Chondrocyte (in vitro differentiated cells): Measurements from ENCODE around the gene NUMBL. TPM values are rescaled to one million over a fixed set of nuclear protein-coding genes. Genes with fewer than 3 reads are reported as not detected.

Experiments used
- DNase-seq: peaks from one replicate; pipeline ENCODE4 v3.0.0; 2021; ENCODE audit warnings: mixed read lengths, low spot score
- H3K27ac Mint-ChIP-seq: one replicate; pipeline ENCODE4 v1.8.0; 2021; ENCODE audit warnings: mild to moderate bottlenecking, moderate library complexity, mixed read lengths; ENCODE audit not compliant: unreplicated experiment
- H3K27me3 Mint-ChIP-seq: 2 replicates; pipeline ENCODE4 v1.8.0; 2021; ENCODE audit warnings: low read depth, mixed read lengths
- H3K36me3 Mint-ChIP-seq: 2 replicates; pipeline ENCODE4 v1.8.0; 2021; ENCODE audit warnings: low read depth, mixed read lengths
- H3K4me1 Mint-ChIP-seq: 2 replicates; pipeline ENCODE4 v1.8.0; 2021; ENCODE audit warnings: low read depth, mild to moderate bottlenecking, mixed read lengths
- H3K4me3 Mint-ChIP-seq: one replicate; pipeline ENCODE4 v1.8.0; 2021; ENCODE audit warnings: mild to moderate bottlenecking, moderate library complexity, mixed read lengths; ENCODE audit not compliant: unreplicated experiment
- H3K9me3 Mint-ChIP-seq: 2 replicates; pipeline ENCODE4 v1.8.0; 2021; ENCODE audit warnings: low read depth, mixed read lengths
- total RNA-seq: library from RNA; stranded (reverse); gene quantifications from 3 replicates; pipeline ENCODE4 v1.2.1, GENCODE V29; 2021
- TF ChIP-seq, protein P1 (sequence below): fragments of 200-600 bp; sonication (generic); IDR thresholded peaks from 2 replicates; pipeline ENCODE4 v1.5.0; 2021; ENCODE audit warnings: antibody characterized with exemption, mild to moderate bottlenecking, moderate library complexity

Gene NUMBL
- total RNA-seq, 1 donor from 2014 or later = 121 TPM

DNA sequence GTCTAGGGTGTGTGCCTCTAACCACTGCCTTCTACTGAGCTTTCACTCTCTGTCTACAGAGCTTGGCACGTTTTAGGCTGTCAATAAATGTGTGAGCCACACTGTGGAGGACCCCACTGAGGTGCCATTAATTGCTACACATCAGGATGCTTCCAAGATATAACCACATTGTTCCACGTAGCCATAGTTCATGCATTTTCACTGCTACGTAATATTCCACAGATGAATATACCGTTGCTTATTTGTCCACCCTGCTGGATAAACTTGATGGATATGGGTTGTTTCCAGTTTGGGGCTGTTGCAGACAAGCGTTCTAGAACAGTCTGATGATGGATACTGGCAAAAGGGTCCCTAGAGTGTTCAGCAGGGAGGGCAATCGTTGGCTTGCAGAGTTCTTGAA, 11.3 kb upstream of the NUMBL start:
- H3K27ac Mint-ChIP-seq = no peak overlapping the region
- TF ChIP-seq, protein P1, sequence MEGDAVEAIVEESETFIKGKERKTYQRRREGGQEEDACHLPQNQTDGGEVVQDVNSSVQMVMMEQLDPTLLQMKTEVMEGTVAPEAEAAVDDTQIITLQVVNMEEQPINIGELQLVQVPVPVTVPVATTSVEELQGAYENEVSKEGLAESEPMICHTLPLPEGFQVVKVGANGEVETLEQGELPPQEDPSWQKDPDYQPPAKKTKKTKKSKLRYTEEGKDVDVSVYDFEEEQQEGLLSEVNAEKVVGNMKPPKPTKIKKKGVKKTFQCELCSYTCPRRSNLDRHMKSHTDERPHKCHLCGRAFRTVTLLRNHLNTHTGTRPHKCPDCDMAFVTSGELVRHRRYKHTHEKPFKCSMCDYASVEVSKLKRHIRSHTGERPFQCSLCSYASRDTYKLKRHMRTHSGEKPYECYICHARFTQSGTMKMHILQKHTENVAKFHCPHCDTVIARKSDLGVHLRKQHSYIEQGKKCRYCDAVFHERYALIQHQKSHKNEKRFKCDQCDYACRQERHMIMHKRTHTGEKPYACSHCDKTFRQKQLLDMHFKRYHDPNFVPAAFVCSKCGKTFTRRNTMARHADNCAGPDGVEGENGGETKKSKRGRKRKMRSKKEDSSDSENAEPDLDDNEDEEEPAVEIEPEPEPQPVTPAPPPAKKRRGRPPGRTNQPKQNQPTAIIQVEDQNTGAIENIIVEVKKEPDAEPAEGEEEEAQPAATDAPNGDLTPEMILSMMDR = no peak
- no peak for DNase-seq
- no peak overlapping the region for H3K4me3 Mint-ChIP-seq
- peaks cover 21% of the 10 kb centered on the region for H3K36me3 Mint-ChIP-seq
- no peaks in the 10 kb centered on the region for H3K9me3 Mint-ChIP-seq
- no peaks in the 10 kb centered on the region for H3K27me3 Mint-ChIP-seq
- H3K4me1 Mint-ChIP-seq = no peaks in the 10 kb centered on the region

DNA sequence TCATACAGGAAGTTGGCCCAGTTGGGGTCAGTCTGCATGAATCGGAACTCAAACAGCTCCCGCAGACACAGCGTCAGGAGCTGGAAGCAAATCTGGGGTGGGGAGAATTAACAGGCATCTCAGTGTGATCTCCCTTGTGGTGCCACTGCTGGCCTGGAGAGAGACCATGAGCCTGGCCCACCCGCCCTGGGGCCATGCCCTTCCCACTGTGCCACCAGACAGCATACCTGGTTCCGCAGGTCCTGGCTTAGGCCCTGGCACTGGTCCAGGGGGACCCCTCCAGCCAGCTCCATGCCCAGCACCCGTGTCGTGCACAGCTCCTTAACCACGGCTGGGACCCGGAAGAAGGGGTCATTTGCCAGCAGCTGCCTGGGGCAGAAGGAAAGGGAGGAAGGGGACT, 9.6 kb upstream of the NUMBL start:
- no peak overlapping the region for H3K4me3 Mint-ChIP-seq
- H3K27ac Mint-ChIP-seq = no peak overlapping the region
- H3K27me3 Mint-ChIP-seq = no peaks in the 10 kb centered on the region
- no peak for DNase-seq
- H3K4me1 Mint-ChIP-seq = peaks cover 3% of the 10 kb centered on the region
- TF ChIP-seq, protein P1 = no peak
- H3K36me3 Mint-ChIP-seq = peaks cover 17% of the 10 kb centered on the region
- no peaks in the 10 kb centered on the region for H3K9me3 Mint-ChIP-seq

DNA sequence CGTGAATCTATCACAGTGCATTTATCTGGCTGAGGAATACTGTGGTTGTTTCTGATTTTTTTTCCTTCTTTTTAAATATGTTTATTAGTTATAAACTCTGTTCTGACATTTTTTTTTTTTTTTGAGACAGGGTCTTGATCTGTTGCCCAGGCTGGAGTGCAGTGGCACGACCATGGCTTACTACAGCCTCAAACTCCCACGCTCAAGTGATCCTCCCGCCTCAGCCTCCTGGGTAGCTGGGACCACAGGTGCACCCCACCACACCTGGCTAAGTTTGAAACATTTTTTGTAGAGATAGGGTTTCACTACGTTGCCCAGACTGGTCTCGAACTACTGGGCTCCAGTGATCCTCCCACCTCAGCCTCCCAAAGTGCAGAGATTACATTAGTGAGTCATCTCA, 6.6 kb upstream of the NUMBL start:
- TF ChIP-seq, protein P1 = no peak
- no peaks in the 10 kb centered on the region for H3K27me3 Mint-ChIP-seq
- peaks cover 3% of the 10 kb centered on the region for H3K4me1 Mint-ChIP-seq
- H3K4me3 Mint-ChIP-seq = no peak overlapping the region
- H3K27ac Mint-ChIP-seq = no peak overlapping the region
- no peak for DNase-seq
- peaks cover 4% of the 10 kb centered on the region for H3K36me3 Mint-ChIP-seq
- H3K9me3 Mint-ChIP-seq = no peaks in the 10 kb centered on the region

DNA sequence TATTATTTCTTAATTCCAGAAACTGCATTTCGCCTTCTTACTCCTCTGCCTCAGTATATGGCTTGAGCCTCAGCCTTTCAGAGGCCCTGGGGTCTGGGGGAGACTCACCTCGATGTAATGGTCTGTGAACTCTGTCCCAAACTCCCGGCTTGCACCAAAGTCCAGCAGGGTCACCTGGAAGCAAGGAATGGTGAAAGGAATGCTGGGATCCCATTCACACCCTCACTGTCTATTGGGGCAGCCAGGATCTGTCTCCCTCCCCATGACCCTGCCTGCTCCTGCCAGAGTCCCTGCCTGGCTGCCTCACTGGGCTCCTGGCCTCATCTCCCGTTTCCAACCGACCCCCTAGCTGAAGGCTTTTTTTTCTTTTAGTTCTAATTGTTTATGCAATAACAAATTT, 5.4 kb upstream of the NUMBL start:
- Mint-ChIP-seq H3K4me3 (no peak overlapping the region), H3K9me3 (no peaks in the 10 kb centered on the region), H3K27me3 (no peaks in the 10 kb centered on the region), H3K36me3 (peaks cover 3% of the 10 kb centered on the region), H3K27ac (no peak overlapping the region), H3K4me1 (peaks cover 9% of the 10 kb centered on the region)
- TF ChIP-seq, protein P1 = no peak
- DNase-seq = no peak

DNA sequence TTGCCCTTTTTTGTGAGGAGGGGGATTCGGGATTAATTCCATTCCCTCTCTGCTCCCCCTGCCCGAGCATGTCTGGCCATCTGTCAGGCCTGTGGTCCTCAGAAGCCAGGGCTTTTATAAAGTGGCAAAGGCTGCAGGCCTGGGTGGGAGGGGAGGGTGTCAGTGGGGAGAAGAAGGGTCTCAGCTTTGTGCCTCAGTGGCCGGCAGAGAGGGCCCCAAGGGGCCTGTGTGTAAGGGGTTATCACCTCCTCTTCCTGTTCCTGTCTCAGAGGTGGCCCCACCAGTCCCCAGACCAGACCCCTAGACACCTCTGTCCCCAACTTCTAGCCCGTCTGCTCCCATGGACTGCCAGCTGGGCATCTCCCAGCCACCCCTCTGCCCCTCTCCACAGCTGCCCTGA, 3.4 kb upstream of the NUMBL start:
- H3K27me3 Mint-ChIP-seq = no peaks in the 10 kb centered on the region
- H3K4me3 Mint-ChIP-seq = no peak overlapping the region
- no peak overlapping the region for H3K27ac Mint-ChIP-seq
- H3K36me3 Mint-ChIP-seq = no peaks in the 10 kb centered on the region
- TF ChIP-seq, protein P1 = no peak
- DNase-seq = no peak
- no peaks in the 10 kb centered on the region for H3K9me3 Mint-ChIP-seq
- peaks cover 9% of the 10 kb centered on the region for H3K4me1 Mint-ChIP-seq
